Astrocyte of the cerebellum (primary cell): ENCODE data around the gene ZNF593OS.

Source experiments
- DNase-seq: peaks from one replicate; pipeline ENCODE4 v3.0.0-alpha.2; 2011; ENCODE audit warnings: low read depth
- H3K4me3 ChIP-seq: 2 replicates; pipeline ENCODE4 v1.5.1; 2011; ENCODE audit warnings: mild to moderate bottlenecking, low read depth, low read length, moderate library complexity
- CTCF ChIP-seq: IDR thresholded peaks from 2 replicates; pipeline ENCODE4 v1.5.1; 2012; ENCODE audit warnings: low read length, low read depth, moderate library complexity, mild to moderate bottlenecking; ENCODE audit errors: missing control alignments
- in situ Hi-C: cut with HindIII; loops from 2 replicates; pipeline ENCODE4 v1.10.0; 2017; ENCODE audit warnings: low sequenced_read_pairs

The ZNF593OS gene

GRCh38 chr1:26212726-26213125 is 41.1 kb upstream of the ZNF593OS start:
- in situ Hi-C loops: no loop called here
- no peak overlapping the region for H3K4me3 ChIP-seq
- no peak for DNase-seq
- no peak for TF ChIP-seq CTCF

- no peak overlapping the region for H3K4me3 ChIP-seq
- in situ Hi-C loops: no loop called here
- TF ChIP-seq CTCF: no peak
Observed at GRCh38 chr1:26210147-26210870, 38.7 kb upstream of the ZNF593OS start.

GRCh38 chr1:26203642-26204318 is 32.1 kb upstream of the ZNF593OS start:
- TF ChIP-seq CTCF: no peak
- H3K4me3 ChIP-seq: no peak overlapping the region
- no peak for DNase-seq
- in situ Hi-C loops: no loop called here

More at GRCh38 chr1:26210147-26210870, 38.7 kb upstream of the ZNF593OS start:
- no peak for DNase-seq

GRCh38 chr1:26200413-26200812 is 28.8 kb upstream of the ZNF593OS start:
- in situ Hi-C loops: no loop called here
- TF ChIP-seq CTCF: no peak
- H3K4me3 ChIP-seq: no peak overlapping the region
- no peak for DNase-seq

GRCh38 chr1:26197813-26198212 is 26.2 kb upstream of the ZNF593OS start:
- in situ Hi-C loops: no loop called here
- DNase-seq: no peak
- no peak for TF ChIP-seq CTCF
- no peak overlapping the region for H3K4me3 ChIP-seq

GRCh38 chr1:26197301-26197700 is 25.7 kb upstream of the ZNF593OS start:
- TF ChIP-seq CTCF: no peak
- H3K4me3 ChIP-seq: no peak overlapping the region
- DNase-seq: no peak
- in situ Hi-C loops: no loop called here
